ENCODE measurements around the gene LHB. TPM values are rescaled to one million over a fixed set of nuclear protein-coding genes. Genes with fewer than 3 reads are reported as not detected.

Gene LHB
- total and polyA plus RNA-seq, 2 of the 4 experiments (the other 2 are of a cell fraction) = not detected

- H3K79me1 ChIP-seq (ENCODE audit: low read depth in 1 of 2, low read length in 2 of 2) = peaks cover 0 to 3% of the 10 kb centered on the region in 2 experiments; a peak in 1 of 4 replicates
- ChIA-PET POLR2A (ENCODE audit: unreplicated experiment) (no interaction called here), CTCF (no interaction called here)
- no peak overlapping the region for H3K4me3 ChIP-seq (ENCODE audit: insufficient read depth, low read depth, low read length)
- 96% methylated on average over 7 of the region's 18 CpGs; no CpG with 5 or more reads in 1 of the 2 experiments for WGBS, 2 experiments (ENCODE audit: extremely low coverage in 2 of 2, insufficient read length in 1 of 2)
- no peaks in the 10 kb centered on the region for H3K27me3 ChIP-seq (ENCODE audit: control insufficient read depth, insufficient read depth, low read length)
- no peak overlapping the region for H2AFZ ChIP-seq (replicated peaks; ENCODE audit: low read length, poor library complexity)
- H3K14ac ChIP-seq (replicated peaks; ENCODE audit: low read depth, low read length) = no peak overlapping the region
- no peaks in the 10 kb centered on the region for H3K9me3 ChIP-seq (ENCODE audit: control insufficient read depth, insufficient read depth, low read length)
- dilution Hi-C loops (cut with HindIII; ENCODE audit: low sequenced_read_pairs, unreplicated experiment) (no loop called here), intact Hi-C loops (cut with micrococcal nuclease) (no loop called here), in situ Hi-C loops (cut with MboI; ENCODE audit: low sequenced_read_pairs) (no loop called here)
- no peak overlapping the region for H2AK9ac ChIP-seq (replicated peaks; ENCODE audit: low read depth, low read length, poor library complexity)
- H3K4me2 ChIP-seq (ENCODE audit: low read depth, low read length) = no peak overlapping the region
- no peak overlapping the region for H3K23ac ChIP-seq (ENCODE audit: low read depth, low read length)
- H3K56ac ChIP-seq (ENCODE audit: extremely low read depth, insufficient read depth, low read length) = no peak overlapping the region
- H3K9me1 ChIP-seq (ENCODE audit: insufficient read depth, low read length) = 0 out of 2 replicates have a peak, but pooled peaks cover 3% of the 10 kb centered on the region
- H2BK20ac ChIP-seq (ENCODE audit: low read depth, low read length) = no peak overlapping the region
- H3K4me1 ChIP-seq (ENCODE audit: control insufficient read depth, insufficient read depth, low read length) = peaks cover 5% of the 10 kb centered on the region; the same call in 1 of the 2 replicates
- no peak overlapping the region for H2AK5ac ChIP-seq (ENCODE audit: low read depth, low read length)
- H3K18ac ChIP-seq (ENCODE audit: low read depth, low read length) = no peak overlapping the region
- H3K4ac ChIP-seq (ENCODE audit: low read depth, low read length) = no peak overlapping the region
- DNase-seq (no peak), ATAC-seq (ENCODE audit: low read depth) (no peak)
- H3K9ac ChIP-seq (ENCODE audit: low read depth, low read length) = no peak overlapping the region
- H4K91ac ChIP-seq (ENCODE audit: insufficient read depth, low read depth, low read length) = no peak overlapping the region
- no TSS peak for BruUV-seq (replicated peaks)
- TF ChIP-seq MAFK (IDR thresholded peaks at IDR 0.05; ENCODE audit: low read depth, low read length) (no peak), FOS (IDR thresholded peaks at IDR 0.05; ENCODE audit: low read depth, low read length) (no peak), MAZ (IDR thresholded peaks at IDR 0.05; ENCODE audit: borderline replicate concordance, low read depth, low read length) (no peak), RCOR1 (IDR thresholded peaks at IDR 0.05; ENCODE audit: insufficient replicate concordance, low read length) (no peak), POLR2A (IDR thresholded peaks at IDR 0.05; ENCODE audit: low read depth, low read length) (no peak), RAD21 (IDR thresholded peaks at IDR 0.05; ENCODE audit: low read length) (no peak), BHLHE40 (IDR thresholded peaks at IDR 0.05; ENCODE audit: low read depth, low read length) (no peak), CHD1 (IDR thresholded peaks at IDR 0.05; ENCODE audit: low read depth, low read length) (no peak), SMC3 (IDR thresholded peaks at IDR 0.05; ENCODE audit: low read depth, low read length) (no peak)
- TF ChIP-seq, protein P1, sequence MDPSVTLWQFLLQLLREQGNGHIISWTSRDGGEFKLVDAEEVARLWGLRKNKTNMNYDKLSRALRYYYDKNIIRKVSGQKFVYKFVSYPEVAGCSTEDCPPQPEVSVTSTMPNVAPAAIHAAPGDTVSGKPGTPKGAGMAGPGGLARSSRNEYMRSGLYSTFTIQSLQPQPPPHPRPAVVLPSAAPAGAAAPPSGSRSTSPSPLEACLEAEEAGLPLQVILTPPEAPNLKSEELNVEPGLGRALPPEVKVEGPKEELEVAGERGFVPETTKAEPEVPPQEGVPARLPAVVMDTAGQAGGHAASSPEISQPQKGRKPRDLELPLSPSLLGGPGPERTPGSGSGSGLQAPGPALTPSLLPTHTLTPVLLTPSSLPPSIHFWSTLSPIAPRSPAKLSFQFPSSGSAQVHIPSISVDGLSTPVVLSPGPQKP (IDR thresholded peaks at IDR 0.05; ENCODE audit: borderline replicate concordance, low read depth, low read length) = no peak
- TF ChIP-seq, protein P2, sequence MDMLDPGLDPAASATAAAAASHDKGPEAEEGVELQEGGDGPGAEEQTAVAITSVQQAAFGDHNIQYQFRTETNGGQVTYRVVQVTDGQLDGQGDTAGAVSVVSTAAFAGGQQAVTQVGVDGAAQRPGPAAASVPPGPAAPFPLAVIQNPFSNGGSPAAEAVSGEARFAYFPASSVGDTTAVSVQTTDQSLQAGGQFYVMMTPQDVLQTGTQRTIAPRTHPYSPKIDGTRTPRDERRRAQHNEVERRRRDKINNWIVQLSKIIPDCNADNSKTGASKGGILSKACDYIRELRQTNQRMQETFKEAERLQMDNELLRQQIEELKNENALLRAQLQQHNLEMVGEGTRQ (IDR thresholded peaks at IDR 0.05; ENCODE audit: low read depth, low read length) = no peak
- no peak overlapping the region for H2BK15ac ChIP-seq (ENCODE audit: low read depth, low read length)
- H3K36me3 ChIP-seq (ENCODE audit: control insufficient read depth, insufficient read depth, low read length) = peaks cover 49% of the 10 kb centered on the region
- H2BK5ac ChIP-seq (ENCODE audit: low read depth, low read length, poor library complexity, severe bottlenecking) = no peak overlapping the region
- H4K20me1 ChIP-seq (ENCODE audit: insufficient read depth, low read length) = no peaks in the 10 kb centered on the region; the same call in 1 of the 2 replicates
- no peak overlapping the region for H3K27ac ChIP-seq (ENCODE audit: insufficient read depth, low read length)
- no peak overlapping the region for H4K5ac ChIP-seq (ENCODE audit: low read depth, low read length)
- no peak overlapping the region for H4K8ac ChIP-seq (ENCODE audit: low read depth in 2 of 2, low read length in 2 of 2)
- H2BK120ac ChIP-seq (ENCODE audit: low read depth, low read length) = no peak overlapping the region
These were observed 2.0 kb downstream of the LHB start for GRCh38 chr19:49014870-49015255.

All from IMR-90 (cell line).